Smooth muscle cell of trachea (primary cell): ENCODE measurements around the gene HNRNPLL. TPM values are rescaled to one million over a fixed set of nuclear protein-coding genes. Genes with fewer than 3 reads are reported as not detected.

Experiments
- total RNA-seq: library from RNA; depleted of rRNA; stranded (reverse); fragments of >200 nt; gene quantifications from 2 replicates; pipeline ENCODE4 v1.2.1, GENCODE V29; 2014

The HNRNPLL gene
- 49.8 and 68.7 TPM in 2 replicates for total RNA-seq

GRCh38 chr2:38602732-38603401, at the start of gene HNRNPLL:
Gene HNRNPLL, minus strand, starts transcription at chr2:38602928. Its CDS starts 302 bp downstream, at chr2:38602626.

Other genes with a start within 250 kb of the HNRNPLL start
- 47.6 and 64.6 TPM in 2 replicates for gene ATL2, start 225.7 kb downstream of the HNRNPLL start, total RNA-seq
- 64.7 and 64.8 TPM in 2 replicates for gene GALM, start 63.2 kb upstream of the HNRNPLL start, total RNA-seq
- 93.5 and 151 TPM in 2 replicates for gene SRSF7, start 148.4 kb upstream of the HNRNPLL start, total RNA-seq
- 9.4 and 10.2 TPM in 2 replicates for gene GEMIN6, start 175.3 kb upstream of the HNRNPLL start, total RNA-seq